GM19328 (cell line): ENCODE results near the gene ALK.
"Not testable (repeated sequence)": the region's sequence is repeated elsewhere in the genome, so short reads cannot be mapped to it uniquely, and the experiment has no call there.

Source experiments
- ATAC-seq: cut with Tn5 transposase; IDR thresholded peaks from one replicate; pipeline ENCODE4 v1.9.1; 2021; ENCODE audit warnings: mild to moderate bottlenecking, moderate library complexity; ENCODE audit not compliant: unreplicated experiment

The ALK gene

DNA sequence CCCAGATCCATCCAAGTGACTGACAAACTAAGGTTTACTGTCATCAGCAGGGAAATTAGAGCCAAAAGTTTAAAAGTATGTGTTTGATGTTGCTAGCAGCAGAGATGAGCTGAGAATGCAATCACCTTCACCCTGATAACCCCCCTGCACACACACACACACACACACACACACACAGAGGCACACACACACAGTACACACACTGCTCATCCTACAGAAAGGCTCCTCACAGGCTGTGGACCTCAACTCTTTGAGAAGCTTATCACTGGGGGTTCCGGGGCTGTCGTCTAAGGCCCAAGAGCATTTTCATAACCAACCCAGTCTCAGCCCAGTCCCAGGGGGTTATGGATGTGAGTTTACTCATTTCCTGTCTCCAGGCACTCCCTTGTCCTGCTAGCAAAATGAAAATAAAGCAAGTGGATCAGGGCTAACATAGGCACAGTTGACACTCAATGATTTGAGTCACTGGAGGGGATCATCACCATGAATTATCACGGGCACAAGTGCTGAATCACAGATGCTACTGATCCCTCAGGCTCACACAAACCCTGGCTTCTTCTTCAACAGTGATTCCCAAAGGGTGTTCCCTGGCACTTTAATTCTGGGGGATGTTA lies 76.6 kb downstream of the ALK start:
- no peak for ATAC-seq

DNA sequence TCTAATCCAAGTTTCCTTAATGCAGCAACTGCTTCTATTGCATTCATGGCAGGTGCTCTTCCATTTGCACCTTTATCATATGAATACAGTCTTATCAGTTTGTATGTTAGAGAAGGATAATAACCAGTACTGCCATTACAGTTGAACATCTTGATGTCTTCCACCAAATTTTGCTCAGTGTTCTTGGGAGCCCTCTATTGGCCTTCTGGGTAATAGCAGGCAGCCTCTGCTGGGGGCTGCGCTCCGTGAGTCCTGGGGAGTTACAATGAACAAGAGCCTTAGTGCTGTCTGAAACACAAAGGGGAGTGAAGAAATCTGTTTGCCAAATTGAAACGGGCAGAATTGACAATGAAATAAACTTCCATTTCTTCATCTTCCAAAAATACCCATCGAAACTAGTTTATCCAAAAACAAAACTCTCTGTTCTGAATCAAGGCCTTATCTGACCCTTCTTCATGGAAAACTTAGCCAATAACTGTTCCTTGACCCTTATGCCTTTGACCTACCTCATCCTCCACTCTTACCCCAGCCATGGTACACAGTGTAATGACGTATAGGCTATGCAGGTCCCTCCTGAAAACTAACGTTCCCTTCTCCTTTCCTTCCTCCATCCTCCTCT lies 79.9 kb downstream of the ALK start:
- ATAC-seq, result no peak

DNA sequence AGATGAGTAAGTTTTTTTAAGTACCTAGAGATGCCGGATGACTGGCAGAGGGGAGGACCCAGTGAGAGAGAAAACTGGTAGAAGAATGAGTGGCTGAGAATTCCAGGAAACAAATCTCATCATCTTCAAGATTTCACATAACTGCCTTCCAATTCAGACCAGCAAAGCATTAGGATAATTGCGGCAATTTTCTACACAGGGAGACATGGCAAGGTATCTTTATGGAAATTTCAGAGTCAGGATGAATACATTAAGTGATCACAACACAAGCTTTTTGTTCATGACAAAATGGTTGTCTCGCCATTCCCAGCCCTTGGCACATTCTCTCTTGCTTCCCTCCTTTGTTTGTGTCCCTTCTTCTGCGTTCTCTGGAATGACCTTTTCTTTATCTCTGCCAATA lies 82.1 kb downstream of the ALK start:
- no peak for ATAC-seq

DNA sequence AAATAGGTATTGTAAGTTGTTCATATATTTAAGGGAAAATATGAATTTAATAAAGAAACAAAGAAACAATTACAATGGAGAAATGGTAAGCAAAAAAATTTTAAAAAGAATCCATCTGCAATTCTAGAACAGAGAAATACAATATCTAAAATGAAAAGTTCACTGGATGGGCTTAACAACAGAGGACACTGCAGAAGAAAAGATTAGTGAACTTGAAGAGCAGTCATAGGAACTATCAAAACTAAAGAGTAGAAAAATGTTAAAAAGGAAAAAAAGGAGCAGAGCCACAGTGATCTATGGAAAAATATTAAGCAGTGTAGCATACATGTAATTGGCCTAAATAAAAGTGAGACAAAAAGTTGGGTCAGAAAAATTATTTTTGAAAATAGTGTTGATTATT lies 83.5 kb downstream of the ALK start:
- no peak for ATAC-seq

DNA sequence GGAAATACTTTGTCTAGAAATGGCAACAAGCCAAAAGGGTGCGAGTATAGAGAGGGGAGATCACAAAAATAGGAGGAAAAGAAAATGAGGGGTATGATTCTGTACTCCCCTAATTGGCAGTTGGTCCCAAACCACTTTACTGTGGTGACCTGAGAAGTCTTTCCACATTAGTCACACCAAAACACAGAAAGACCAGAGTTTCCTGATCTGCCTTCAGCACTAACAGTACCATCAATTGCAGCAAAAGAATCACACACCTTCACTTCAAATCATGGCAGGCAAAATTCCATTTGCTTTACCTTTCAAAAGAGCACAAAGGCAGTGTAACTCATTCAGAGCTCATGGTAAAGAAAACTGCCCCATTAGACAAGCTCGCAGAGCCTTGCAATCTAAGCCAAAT lies 86.8 kb downstream of the ALK start:
- ATAC-seq, result no peak

DNA sequence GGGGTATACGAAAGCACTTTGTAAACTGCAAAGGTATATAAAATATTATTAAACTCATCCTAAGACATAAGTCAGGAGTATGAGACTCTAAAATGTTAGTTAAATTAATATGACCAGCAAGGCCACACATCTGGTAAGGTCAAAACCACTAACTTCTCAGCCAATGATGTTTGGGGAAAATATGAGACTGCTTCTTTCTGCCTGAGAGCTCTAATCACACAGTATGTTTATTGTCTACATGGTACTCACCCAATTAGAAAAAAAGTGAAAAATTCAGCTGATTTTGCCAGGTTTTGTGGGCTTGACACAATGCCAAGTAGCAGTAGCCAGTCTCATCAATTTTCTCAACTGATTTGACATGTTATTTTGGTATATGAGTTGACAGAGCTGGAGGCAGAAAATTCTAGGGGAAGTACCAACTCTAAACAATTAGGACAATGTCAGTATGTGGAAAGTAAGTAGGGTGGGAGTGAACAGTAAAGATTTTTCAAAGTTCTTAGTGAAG lies 87.3 kb downstream of the ALK start:
- no peak for ATAC-seq

DNA sequence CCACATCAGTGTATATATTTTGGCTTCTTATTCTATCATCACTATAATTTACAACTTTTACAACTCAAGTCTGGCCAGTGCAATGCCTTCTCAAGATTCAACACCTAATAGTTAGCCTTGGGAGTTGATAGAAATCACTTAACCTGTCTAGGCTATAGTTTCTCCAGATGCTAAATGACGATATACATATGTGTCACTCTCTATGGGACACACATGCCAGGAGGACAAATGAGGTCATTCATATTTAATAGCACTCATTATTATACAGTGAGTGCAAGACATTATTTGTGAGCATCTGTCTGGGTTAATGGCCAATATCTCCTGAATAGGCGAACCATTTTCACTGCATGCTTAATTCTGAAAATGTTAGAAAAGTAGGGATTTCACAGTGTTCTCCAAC lies 89.8 kb downstream of the ALK start:
- ATAC-seq, result no peak

DNA sequence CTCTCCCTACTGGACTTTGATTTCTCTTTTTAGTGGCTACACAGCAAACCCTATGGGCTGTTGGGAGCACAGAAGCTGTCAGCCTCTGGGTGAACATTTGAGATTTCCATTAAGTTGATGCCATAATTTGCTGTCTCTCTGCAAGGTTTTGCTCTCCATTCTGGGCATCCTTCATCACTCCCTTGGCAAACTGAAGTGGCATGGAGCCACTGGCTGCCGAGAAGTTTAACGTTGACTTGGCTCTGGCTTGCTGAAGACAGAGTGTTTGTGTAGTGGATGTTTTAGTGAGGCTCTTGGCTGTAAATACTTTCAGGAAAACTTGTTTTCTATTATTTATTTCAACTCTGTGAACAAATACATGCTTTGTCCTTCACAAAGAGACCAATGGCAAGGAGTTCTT lies 91.5 kb downstream of the ALK start:
- ATAC-seq, result no peak

DNA sequence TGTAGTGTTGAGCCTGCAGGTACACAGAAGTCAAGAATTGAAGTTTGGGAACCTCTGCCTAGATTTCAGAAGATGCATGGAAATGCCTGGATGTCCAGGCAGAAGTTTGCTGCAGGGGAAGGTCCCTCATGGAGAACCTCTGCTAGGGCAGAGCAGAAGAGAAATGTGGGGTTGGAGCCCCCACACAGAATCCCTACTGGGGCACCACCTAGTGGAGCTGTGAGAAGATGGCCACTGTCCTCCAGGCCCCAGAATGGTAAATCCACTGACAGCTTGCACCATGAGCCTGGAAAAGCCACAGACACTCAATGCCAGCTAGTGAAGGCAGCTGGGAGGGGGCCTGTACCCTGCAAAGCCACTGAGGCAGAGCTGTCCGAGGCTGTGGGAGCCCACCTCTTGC lies 97.2 kb downstream of the ALK start:
- ATAC-seq, result not testable (repeated sequence)

DNA sequence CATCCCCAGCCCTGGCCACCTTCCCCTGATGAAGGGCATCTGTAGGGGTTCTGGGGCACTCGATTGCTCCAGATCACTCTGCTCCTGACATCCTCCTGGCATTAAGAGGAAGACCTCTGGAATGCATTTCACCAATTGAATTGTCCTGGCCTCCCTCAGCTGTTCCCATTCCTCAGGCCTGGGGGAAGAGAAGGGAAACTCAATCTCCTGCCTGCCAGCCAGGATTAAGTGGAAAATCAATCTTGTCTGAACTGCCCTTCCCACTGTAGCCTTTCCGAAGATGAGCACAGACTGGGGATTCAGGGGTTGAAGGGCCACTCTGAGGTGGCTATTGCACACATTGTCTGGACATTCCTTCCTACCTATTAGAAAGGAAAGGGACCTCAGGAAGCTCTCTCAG lies 99.8 kb downstream of the ALK start:
- no peak for ATAC-seq

DNA sequence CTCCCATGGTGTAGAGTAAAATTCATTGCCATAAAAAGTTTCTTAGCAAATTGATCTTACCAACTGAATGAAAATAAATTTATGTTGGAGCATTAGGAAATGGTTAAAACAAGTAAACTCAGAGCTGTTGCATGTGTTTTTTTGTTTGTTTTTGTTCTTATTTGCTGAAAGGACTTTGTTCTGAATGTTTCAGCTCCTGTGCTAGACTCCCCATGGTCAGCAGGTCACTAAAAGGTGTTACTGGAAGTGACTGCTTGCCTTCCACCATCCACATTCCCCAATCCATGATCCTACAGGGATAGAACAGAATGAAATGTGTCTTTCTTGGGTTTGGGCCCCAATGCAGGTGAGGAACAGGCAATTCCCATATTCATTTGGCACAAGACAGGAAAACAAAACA lies 101.8 kb downstream of the ALK start:
- no peak for ATAC-seq

DNA sequence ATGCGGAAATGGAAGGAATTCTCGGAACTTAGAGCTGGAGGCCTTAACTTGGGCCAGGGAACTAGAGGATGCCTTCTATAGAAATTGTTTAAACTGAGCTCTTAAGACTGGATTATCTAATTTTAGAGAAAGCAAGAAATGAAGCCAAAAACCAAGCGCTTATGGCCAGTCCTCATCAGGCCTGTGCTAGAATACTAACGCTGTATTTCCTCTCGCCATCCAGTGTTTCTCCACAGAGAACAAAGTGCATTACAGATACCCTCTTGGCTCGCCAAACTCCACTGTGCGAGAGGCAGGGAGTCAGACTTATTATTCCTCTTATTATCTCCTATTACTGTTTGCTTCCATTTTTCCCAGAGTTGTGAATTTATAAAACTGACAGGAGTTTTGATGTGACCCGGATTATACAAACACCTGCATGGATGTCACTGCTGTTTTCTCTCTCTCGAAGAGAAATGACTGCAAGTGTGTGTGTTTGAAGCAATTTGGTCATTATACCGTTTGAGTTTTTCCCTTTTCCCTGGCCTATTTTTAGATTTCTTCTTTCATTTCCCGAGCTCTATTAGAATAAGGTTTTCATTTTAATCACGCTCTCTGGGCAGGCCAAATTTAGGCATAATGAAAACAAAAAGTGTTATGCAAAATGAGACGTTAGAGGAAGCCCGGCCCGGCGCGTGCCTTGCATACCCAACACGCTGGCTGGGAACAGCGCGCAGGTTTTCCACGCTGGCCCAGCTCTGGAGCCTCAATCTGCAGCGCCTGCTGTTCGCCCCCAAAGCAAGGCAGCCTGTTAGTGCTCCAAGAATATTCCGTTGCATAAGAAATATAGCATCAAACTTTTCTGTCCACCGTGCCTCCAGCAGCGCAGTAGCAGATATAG lies 103.3 kb downstream of the ALK start:
- no peak for ATAC-seq

DNA sequence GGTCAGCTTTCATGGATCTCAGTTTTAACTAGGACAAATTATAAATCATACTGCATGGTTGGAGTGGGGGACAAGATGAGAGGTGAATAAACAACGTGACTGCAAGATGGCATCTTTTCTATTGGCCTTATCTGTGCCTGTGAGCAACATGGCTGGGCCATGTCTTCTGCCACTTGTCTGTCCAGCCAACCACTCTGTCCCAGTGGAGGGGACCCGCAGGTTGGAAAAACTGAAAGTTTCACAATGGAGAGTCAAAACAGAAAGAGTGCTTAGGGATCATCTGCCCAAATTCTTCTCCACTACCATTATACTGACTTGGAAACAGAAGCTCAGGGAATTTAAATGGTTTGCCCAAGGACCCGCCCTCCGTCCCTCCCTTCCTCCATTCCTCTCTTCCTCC lies 104.1 kb downstream of the ALK start:
- ATAC-seq, result no peak

DNA sequence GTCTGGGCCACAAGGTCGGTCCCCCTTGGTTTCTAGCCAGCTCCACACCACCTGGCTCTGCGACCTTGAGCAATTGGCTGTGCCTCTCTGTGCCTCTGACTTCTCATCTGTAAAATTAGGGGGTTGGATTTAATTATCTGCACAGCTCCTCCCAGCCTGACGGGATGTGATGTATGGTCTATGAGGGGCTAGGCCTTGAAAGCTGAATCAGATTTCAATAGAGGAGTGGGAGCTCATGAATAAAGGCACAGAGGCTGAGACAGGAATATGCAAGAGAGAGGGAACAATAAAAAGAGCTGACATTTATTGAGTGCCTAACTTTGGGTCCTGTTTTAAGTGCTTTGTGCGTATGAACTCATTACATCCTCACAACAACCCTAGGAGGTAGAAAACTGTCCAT lies 104.7 kb downstream of the ALK start:
- no peak for ATAC-seq

DNA sequence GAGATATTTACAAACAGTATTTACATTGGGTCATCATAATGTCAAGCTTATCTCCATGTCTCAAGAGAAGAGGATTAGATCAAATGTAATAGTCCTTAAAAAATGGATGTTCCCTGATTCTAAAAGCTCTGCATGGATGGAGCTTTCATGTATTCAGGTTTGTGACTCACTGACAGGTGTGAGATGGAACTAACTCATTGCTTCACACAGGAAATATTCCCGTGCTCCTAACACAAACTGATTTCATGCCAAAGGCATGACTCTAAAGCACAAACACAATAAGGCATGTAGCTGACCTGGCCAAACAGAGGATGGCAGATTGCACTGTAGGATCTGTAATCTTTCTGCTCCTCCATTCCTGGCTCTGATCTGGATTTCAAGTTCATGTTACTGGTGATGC lies 110.0 kb downstream of the ALK start:
- ATAC-seq, result no peak

DNA sequence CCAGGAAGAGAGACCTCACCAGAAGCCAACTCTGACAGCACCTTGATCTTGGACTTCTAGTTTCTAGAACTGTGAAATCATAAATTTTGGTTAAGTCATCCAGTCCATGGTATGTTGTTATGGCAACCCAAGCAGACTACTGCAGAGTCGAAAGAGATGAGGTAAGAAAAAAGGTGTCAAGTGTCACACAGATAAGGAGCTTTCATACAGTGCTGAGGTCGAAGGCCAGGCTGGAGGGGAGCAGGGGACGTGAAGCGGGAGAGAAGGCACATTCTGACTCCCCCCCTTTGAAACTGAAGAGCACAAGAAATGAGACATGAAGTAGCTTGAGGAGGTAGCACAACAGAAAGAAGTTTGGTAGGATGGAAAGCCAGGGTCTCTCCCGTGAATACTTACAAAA lies 110.4 kb downstream of the ALK start:
- ATAC-seq, result no peak

DNA sequence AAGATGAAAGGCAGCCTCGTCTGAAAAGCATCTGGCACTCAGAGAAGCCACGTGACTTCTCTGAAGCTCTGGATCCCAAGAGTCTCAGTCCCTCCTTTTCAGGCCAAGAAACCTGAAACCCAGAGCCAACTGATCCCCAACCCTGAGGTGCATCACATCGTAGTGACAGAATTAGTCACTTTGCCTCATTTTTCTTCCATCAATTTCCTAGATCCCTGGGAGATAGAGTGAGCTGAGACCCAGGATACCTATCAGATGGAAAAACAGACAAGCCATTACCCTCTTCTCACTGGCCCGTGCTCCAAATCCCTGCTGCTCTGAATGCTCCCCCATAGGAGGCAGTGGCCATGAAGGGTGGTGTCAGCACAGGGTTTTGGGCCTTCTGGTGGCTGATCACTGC lies 113.1 kb downstream of the ALK start:
- ATAC-seq, result no peak

DNA sequence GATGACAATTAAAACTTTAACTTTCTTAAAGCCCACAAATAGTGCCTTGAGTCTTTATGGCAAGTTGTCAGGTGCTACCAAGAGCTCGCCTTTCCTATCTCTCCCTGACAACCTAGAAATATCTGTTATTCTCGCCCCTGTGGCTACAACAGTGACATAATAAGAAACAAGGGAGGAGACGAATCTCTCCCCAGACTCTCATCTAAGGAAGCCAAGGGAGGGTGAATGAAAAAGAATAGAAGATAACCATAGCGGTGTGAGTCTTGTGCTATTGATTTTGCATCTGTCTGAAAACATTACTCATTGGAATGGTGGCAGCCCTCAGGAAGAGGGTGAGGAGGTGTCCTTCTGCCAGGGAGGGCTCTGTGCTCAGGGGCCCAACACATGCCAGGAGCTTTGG lies 114.3 kb downstream of the ALK start:
- no peak for ATAC-seq

DNA sequence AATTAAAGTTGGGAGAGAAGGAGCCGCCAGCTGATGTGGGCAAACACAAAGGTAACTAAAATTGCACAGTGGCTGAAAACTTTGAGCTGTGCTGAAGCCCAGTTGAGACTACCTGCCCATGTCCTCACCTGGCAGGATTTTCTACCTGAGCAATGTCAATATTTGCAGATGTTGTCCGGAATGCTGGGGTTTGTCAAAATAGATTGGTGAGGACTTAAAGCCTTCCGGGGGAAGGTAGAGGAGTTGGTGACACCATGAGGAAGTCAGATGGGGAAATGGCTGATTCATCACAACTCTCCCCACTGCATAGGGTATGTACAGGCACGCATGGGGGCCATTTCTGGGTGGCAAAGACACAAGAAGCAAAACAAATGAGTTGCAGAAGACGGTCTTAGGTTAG lies 114.9 kb downstream of the ALK start:
- no peak for ATAC-seq

DNA sequence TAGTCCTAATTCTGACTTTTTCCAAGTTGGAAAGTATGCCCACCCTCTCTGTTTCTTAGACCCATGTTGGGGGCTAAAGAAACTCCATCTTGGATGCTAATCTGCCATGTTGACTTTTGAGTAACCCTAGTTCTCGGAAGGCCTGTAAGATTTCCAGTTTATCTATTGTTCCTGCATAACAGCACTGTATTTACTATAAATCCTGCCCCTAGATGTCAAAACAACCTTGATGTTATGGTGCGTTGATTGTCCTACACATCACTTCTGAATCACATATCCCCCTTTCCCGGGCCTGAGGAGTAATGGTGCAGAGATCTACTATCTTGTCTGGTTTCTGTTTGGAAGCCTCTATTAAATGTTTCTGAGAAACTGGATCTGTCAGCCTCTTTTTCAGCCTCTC lies 116.7 kb downstream of the ALK start:
- ATAC-seq, result no peak

DNA sequence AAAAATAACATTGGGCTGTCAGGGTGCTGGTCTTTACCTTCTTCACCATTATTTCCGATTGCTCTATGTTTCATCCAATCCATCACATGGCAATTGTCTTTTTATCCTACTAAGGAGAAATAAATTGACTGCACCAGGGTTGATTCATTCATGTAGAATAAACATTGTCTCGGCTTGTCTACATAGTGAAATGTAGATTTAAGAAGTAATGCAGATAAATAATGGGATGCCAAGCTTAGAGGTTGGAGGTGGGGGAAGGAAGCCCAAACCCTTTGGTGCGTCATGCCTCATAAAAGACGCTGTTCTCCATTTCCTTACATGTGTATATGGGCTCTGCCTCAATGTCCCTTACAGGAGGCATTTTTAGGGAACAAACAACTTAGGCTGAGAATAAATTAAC lies 117.8 kb downstream of the ALK start:
- no peak for ATAC-seq

DNA sequence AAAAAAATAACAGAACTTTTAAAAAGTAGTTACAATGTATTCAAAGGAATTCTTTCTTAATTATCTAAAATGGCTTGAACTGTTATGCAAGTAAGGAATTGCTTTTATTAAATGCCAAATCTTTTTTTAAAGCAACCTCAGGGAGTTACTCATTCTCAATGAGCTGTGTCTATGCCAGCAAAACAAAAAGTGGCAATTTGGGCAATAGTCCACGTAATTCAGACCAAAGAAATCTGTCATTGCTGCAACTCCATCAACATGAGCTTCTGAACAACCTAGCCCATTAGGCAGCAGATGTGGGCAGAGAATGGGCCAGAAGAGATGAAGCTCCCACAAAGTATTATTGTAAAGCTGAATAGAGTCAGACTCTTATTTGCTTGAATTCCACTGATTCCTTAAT lies 118.4 kb downstream of the ALK start:
- ATAC-seq, result no peak
